GM15510 (cell line): ENCODE measurements around the gene ZBTB7A.

Experiments used
- POLR2A ChIP-seq: IDR thresholded peaks from 3 replicates; pipeline ENCODE4 v1.6.1; 2011; ENCODE audit warnings: borderline replicate concordance; ENCODE audit not compliant: insufficient read length; ENCODE audit errors: extremely low read depth

ZBTB7A gene

GRCh38 chr19:4057931-4058692, 8.6 kb downstream of the ZBTB7A start:
- no peak for TF ChIP-seq POLR2A

- TF ChIP-seq POLR2A: no peak
Measured at GRCh38 chr19:4055209-4055552, 11.5 kb downstream of the ZBTB7A start.

DNA sequence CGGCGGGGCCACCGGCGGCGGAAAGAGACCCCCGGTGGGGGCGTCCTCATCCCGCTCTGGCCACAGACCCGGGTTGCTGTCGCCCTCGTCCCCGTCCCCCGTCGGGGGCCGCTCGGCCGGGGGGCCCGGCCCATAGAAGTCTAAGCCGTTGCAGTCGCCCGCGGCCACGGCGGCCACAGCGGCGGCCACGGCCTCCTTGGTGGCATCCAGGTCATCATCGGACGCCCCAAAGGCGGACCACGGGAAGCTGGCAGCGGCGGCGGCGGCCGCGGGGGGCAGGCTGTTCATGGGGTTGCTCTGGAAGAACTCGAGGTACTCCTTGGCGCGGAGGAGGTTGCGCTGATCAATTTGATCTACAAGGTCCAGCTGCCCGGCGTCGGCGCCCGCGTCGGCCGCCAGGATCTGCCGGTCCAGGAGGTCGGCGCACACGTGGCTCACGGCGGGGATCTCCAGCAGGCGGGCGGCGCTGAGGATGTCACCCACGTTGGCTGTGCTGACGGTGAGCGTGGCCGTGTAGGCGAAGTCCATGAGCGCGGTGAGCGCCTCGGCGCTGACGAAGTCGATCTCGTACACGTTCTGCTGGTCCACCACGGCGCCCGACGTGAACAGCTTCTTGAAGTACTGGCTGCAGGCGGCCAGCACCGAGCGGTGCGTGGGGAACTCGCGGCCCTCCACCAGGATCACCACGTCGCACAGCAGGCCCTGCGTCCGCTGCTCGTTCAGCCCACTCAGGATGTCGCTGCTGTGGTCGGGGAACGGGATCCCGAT, 12.1 kb downstream of the ZBTB7A start:
- TF ChIP-seq POLR2A: no peak

DNA sequence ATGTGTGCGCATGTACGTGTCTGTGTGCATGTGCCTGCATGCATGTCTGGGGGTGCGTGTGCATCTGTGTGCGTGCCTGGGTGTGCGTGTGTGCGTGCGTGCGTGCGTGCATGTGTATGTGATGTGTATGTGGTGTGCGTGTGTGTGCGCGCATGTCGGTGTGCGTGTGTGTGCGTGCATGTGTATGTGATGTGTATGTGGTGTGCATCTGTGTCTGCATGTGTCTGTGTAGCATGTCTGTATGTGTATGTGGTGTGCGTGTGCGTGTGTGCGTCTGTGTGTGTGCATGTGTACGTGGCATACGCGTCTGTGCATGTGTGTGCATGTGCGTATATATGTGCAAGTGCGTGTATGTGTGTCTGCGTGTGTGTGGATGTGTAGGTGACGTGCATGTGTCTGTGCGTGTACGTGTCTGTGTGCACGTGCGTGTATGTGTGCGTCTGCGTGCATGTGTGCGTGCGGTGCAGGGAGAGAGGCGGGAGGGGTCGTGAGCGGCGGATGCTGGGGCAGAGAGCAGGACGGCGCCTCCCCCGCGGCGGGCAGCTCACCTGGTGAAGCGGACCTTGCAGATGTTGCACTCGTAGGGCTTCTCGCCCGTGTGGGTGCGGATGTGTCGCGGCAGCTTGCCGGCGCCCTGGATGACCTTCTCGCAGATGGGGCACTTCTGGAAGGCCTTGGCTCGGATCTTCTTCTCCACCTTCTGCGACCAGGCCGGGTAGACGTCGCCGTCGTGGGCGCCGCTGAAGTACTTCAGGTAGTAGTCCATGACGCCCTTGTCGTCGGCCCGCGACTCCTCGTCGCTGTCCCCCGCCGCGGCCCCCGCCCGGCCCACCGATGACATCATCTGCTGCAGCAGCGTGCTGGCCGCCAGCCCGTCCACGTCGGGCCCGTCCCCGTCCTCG, 13.0 kb downstream of the ZBTB7A start:
- TF ChIP-seq POLR2A: no peak

DNA sequence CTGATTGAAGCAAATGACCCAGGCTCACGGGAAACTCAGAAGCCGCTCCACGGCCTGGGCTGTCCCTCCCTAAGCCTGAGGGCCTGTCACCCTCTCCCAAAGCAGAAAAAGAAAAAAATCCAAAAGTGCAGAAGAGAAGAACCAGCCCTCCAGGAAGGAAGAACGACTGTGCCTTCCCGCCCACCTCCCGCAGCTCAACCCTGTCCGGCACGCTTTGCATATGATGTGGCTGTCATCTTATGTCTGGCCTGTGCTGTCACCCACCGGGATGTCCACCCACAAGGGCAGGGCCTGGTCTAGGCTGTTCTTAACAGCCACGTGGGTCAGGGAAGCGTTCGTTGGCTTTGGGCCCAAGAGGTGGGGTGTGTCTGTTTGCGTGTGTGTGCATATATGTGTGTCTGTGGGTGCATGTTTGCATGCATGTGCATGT, 13.7 kb downstream of the ZBTB7A start:
- TF ChIP-seq POLR2A: no peak

DNA sequence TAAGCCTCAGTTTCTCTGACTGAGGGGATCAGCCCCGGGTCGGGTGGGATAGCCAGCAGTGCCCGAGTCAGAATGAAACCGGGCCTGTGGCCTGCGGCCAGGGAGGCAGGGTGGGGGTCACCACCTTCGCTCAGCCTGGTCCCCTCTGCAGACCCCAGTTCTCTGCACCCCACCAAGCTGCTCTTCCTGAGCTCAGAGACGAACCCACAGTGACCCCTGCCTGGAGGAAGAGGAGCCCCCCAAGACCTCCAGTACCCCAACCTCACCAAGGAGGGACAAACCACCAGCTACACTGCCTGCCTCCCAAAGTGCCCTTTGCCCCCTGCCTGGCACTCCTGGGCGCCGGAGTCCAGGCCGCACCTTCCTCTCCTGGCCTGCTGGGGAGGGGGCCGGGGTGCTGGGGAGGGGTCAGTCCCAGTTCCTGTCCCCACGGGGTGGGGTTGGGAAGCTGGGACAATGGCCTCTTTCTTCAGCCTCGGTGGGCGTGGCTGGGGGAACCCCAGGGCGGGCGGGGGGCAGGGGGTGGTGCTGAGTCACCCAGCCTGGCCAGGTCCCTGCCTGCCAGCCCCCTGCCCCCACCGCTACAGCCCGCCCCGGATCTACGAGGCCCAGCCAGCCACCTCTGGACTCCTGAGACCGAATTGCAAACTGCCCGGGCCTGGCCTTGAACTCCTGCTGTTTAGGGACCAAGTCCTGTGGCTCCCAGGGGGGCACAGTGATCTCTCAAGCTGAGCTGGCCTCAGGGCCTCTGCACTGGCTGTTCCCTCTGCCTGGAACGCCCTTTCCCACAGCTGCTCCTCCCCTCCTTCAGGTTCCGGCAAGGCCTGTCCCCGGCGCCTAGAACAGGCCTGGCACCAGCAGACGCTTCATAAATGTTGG, 14.3 kb downstream of the ZBTB7A start:
- TF ChIP-seq POLR2A: no peak

DNA sequence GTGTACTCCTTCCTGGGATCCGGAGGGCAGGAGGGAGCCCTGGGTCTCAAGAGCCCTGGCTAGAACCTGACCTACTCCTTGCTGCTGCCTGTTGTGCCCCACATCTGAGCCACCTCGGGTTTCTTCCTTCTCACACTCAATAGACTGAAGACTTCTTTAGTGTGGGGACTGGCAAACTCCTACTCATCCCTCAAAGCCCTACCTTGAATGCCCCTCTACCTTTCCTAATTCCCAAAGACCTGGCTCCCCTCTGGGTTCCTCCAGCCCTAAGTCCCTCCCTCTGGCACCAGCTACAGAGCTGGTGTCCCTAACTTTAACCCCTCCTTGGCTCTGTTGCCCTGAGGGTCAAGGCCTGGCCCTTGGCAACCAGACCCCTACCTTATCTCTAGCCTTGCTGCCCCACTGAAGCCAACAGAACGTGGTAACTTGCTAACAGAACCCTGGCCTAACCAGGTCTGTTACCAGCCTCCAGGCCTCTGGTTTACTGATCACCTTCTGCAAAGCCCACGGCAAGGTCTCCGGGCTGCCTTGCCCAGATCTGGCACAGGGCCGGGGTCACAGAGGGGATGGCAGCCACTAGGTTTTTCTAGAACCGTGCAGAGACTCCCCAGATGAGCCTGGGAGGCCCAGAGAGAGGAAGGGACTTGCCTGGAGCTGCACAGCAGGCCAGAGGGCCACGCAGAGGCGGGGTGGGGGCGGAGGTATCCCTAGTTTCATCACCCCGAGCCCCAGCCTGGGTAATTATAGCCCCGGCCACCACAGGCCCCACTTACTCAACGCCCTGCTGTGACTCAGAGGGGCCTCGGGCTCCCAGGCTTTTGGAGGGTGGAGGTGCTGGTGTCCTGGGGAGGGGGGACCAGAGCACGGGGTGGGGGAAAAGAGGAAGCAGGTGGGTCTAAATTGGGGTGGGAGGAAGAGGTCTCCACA, 15.3 kb downstream of the ZBTB7A start:
- TF ChIP-seq POLR2A: no peak

DNA sequence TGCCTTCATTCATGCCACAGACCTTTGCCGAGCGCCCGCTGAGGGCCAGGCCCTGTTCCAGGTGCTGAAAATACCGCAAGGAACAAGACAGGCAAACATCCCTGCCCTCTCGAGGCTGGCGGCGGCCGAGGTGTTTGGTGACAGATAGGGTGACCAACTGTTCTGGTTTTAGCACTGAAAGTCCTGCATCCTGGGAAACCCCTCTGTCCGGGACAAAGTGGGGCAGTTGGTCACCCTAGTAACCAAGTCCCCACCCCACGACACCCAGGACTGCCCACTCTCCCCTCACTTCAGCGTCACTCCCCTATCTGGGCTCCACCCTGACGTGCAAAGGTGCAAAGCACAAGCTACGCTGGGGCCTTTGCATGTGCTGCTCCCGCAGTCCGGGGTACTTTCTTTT, 17.3 kb downstream of the ZBTB7A start:
- no peak for TF ChIP-seq POLR2A

DNA sequence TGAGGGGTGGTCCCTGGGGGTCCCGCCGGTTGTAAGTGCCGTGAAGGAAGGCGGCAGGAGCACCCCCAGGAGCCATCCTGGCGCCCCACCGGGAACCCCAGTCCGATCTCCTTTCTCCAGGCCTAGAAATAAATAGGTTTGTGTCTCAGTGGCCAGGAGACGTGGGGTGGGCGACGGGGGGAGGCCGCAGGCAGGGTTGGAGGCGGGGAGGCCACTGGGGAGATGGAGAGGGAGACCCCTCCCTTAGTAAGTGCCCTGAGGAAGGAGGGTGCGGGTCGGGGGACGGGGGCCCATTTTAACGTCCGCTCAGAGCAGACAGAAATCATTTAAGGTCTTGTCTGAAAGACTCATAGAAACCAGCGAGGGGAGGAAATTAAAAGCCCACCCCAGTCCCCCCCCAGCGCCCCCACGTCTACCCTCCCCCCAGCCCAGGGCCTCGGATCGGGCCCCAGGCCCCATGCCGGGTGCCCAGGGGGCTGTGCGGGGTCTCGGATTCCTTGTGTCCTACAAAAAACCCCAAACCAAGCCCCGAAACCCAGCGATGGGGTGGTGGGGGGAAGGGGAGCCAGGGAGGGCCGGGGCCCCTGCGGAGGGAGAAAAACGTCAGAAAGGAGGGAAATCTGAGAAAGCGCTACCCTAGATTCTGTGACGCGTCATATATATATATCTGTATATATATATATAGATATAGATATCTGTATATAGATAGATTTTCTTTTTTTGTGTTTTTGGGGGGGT, 19.6 kb downstream of the ZBTB7A start:
- TF ChIP-seq POLR2A: no peak

DNA sequence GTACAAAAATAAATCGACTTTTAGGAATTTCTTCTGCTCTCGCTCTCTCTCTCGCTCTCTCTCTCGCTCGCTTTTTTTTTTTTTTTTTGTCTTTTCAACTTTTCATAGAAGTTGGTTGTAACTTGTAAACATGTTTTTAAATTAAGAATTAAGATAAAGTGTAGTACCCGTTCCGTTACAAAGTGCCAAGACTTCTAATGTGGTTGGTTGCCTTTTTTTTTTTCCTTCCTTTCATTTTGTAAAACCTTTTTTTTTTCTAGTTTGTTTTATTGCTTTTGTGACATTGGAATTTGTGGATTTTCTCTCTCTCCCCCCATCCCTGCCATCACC, 20.4 kb downstream of the ZBTB7A start:
- TF ChIP-seq POLR2A: no peak

GRCh38 chr19:4045597-4046361, 20.9 kb downstream of the ZBTB7A start:
- no peak for TF ChIP-seq POLR2A

DNA sequence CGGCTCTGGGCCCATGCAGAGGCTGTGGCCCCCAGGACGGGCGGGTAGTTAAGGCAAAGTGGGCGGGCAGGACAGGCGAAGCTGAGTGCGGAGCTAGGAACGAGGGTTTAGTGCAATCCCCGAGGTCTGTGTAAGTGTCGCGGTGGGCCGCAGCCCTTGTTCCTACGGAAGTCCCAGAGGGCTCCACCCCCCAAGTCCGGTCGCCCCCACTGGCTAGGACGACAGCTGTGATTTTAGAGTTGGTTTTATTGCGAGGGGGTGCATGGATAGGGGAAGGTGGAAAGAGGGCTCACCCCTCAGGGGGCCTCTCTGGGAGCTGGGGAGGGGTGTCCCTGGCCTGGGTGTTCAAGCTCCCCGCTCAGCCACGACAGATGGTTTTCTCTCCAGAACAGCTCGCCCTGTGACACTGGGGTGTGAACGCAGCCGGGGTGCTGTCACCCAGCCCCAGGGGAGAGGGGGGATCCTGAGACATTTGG, 21.7 kb downstream of the ZBTB7A start:
- no peak for TF ChIP-seq POLR2A
